ENCODE results near the gene B3GALT6.
A peak's percentile ranks its signal among the peaks of the same experiment; 100 is the strongest.
"Not testable (repeated sequence)": the region's sequence is repeated elsewhere in the genome, so short reads cannot be mapped to it uniquely, and the experiment has no call there.

B3GALT6 gene

DNA sequence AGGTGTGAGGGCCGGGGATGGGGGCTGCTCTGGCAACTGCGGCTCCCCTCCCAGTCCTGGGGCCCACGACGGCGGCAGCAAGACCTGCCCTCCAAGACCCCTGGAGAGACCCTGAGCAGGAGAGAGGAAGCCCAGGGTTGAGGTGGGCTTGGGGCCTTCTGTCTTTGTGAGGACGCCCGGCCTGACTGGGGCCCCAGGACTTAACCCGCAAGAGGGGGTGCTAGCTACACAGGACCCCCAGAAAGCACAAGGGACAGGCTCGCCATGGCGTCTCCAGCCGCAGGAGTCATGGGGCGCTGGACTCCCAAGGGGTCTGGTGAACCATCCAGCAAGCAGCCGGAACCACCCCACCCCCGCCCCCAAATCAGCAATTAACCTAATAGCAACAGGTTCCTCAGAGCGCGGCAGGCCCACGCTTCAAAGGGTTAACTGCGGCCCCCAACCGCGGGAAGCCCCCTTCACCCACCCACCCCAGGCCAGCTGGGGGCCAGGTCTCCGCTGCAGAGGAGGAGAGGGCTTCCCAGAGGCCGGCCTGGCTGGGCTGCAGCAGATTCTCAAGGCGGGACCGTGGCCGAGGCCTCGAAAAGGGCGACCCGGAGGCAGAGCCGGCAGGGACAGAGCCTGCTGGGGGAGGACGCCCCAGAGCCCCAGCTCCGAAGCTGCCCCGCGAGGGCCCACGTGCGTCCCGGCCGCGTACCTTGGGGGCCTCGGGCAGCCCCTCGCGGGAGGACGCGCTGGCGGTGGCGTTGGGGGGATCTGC, 14.0 kb downstream of the B3GALT6 start:
- DNase-seq: no peak

DNA sequence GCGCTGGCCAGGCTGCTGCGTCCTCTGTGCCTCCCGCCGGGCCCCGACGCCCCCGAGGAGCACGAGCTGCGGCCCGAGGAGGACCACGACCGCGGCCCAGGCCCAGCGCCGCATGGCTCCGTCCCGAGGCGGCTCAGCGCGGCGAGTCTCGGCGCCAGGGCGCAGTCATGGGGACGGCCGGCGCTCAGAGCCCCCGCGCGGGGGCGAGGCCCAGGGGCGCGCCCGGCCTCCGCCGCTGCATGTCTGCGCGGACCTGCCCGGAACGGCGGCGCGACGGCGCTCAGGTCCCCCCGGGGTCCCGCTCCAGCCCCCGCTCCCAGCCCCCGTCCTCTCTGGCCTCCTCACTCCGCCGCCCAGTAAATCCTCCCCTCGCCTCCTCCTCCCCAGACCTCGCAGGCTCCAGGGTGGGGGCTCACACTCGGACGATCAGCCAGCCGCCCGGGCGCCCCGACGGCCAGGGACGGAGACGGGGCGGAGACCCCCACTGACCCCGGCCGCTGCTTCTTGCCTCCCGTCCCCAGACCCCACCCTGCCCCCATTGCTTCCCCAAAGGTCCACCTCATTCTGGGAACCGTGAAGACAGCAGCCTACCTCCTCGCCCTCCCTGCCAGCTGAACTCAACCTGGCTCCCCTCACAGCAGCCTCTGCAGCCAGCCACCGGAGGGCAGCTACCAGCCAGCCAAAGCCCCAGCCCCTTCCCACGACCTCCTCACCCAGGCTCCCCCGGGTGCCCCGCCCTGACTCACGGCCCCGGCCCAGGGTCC, 14.7 kb downstream of the B3GALT6 start, which contains the start of gene C1QTNF12:
C1QTNF12 (minus strand) TSS at position 146 of the 764 bp plus-strand sequence; CDS start at position 114, 32 bp downstream.
- no peak for DNase-seq

DNA sequence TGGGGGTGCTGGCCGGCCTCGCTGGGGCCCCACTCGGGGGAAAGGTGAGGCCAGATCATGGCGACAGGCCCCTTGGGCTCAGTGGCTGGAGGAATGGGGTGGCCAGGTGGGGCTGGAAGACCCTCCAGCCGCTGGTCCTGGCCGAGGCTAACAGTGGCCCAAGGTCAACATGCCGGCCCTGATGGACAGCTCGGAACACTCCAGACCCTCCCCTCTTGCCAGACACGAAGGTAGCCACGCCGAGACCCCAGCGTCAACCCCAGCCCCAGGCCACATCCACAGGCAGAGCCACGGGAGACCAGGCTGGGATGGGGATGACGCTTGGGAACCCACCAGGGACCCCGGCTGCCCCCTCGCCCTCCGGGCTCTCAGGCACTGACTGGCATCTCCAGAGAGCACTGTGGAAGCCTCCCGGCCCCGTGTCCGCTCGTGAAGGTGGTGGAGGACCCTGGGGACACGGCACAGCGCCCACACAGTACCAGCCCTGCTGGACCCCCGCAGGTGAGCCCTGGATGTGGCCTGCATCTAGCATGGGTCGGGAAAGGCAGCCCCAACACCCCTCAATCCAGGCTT, 15.4 kb downstream of the B3GALT6 start:
- DNase-seq: no peak

GRCh38 chr1:1248009-1248913, 16.2 kb downstream of the B3GALT6 start:
- not testable (repeated sequence) for DNase-seq

DNA sequence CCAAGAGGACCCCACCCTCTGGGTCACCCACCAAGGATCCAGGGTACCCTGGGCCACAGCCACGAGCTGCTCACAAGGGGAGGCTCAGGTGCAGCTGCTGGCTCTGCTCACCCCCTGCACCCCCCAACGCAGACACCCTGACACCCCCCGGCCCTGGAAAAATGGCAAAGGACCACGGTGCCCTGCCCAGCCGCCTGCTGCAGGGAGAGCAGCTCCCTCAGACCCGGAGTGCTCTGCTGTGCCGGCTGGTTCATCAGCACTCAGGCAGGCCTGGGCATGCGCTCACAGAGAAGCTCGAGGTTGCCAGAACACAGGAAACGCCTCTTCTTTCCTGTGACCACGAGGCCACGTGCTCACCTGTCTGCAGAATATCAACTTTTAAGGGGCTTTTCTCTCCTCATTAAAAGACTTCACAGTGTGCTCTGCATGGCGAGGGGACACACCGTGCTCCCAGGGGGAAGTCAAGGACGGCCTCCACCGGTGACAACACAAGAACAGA, 18.8 kb downstream of the B3GALT6 start:
- peak; percentile 71 to 74 for DNase-seq

- DNase-seq: no peak
Measured at GRCh38 chr1:1253314-1253713, 21.3 kb downstream of the B3GALT6 start.

DNA sequence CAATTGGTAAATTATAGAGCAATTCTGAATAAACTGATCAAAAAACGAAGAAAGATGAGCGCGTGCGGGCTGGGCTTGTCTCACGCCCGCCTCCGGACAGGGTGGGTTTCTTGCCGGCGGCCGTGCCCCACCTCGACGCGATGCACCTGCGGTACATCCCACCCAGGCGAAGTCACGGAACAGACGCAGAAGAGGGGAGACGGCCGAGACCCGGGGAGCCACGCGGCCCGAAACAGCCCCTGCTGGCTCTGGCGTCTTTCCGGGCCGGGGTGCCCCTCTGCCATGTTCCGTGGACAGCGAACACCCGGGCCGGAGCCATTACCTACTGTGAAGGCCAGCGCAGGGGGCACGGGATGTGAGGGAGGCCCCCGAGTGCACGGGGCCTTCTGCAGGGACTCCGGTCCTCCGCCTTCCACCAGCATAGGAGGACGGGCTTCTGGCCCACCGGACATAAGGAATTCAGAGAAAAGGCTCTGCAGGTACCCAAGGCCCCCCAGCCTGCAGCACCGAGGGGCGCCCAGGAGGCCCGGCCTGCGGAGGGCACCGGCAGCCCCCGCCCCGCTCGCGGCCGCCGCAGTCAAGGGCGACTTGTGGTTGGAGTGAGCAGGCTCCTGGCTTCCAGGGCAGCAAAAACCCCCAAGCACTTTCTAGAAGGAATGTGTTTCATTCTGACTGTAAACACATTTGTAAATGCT, 22.1 kb downstream of the B3GALT6 start:
- no peak for DNase-seq

DNA sequence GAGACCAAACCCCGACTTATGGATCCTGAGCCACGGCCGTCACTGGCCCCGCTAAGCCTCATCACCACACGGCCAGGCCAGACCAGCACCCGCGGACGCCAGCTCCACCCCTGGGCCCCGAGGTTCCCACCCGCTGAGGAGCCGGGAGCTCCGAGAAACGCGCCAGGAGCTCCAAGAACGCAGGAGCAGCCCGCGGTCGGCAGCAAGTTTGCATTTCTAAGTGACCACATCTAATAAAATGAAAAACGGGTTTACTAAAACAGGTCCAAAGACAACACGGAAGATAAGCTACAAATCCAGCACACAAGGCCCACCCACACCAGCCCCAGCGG, 22.6 kb downstream of the B3GALT6 start:
- DNase-seq: no peak

- DNase-seq: no peak
Measured at GRCh38 chr1:1255078-1255477, 23.0 kb downstream of the B3GALT6 start.

GRCh38 chr1:1255611-1256010, 23.6 kb downstream of the B3GALT6 start:
- no peak for DNase-seq

- no peak for DNase-seq
Measured at GRCh38 chr1:1256956-1257871, 25.2 kb downstream of the B3GALT6 start.

- DNase-seq: no peak
Measured at GRCh38 chr1:1259119-1259488, 27.1 kb downstream of the B3GALT6 start.

DNA sequence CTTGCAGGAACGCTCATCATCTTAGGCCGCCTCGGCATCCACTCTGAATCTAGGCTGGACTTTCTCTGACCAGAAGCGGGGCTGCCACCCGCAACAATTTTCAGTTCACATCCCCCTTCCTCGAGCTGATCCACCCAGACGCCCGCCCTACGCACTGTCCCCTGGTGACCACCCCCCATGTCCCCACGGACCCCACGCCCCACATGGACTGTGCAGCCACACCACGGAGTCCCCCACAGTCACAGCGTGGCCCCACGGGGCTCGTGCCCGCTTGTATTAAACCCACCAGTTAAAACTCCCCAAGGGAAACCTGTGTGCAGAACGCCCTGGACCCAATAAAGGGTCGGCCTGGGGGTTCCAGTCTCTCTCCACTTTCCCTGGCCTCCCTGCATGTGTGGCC, 27.5 kb downstream of the B3GALT6 start:
- no peak for DNase-seq

DNA sequence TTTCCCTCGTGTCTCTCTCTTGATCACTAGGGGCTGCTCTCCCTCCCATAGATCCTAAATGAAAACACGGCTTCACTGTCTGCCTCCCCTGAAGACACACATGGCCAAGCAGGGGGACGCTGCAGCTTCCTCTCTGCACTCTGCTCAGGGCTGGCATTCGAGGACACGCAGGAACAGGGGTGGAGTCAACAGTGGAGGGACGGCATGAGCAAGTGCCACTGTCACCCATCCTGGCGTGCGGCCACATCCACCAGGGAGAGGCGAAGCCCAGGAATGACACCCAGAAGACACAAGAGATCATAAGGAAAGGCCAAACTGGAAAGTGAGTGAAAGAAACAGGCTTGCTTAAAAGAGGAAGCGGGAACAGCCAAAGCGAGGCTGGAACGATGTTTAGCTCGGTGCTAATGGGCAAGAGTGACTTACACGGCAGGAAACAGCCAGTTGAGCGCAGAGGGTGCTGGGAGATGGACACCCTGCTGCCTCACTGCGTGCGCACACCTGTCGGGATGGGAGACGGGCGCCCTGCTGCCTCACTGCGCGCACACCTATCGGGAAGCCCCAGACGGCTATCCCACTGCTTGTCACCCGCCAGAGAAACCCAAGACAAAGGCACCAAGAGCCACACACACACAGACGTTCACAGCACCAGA, 28.0 kb downstream of the B3GALT6 start:
- DNase-seq: no peak

GRCh38 chr1:1260843-1261560, 29.0 kb downstream of the B3GALT6 start:
- DNase-seq: no peak

DNA sequence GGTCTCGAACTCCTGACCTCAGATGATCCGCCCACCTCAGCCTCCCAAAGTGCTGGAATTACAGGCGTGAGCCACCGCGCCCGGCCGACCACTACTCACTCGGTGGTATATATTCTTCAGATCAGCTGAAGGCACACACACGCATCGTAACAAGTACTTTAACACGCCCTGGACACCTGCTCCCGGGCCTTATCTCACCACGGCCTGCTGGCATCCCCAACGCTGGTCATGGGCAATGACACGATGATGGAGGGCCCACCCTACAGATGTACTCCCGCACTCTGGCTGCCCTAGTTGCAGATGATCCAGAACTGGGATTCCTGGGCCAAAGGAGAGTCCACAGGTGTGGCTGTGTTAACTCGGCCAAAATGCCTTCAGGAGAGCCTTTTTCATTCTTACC, 30.0 kb downstream of the B3GALT6 start:
- DNase-seq: no peak

- DNase-seq: no peak
Measured at GRCh38 chr1:1262758-1263157, 30.7 kb downstream of the B3GALT6 start.

DNA sequence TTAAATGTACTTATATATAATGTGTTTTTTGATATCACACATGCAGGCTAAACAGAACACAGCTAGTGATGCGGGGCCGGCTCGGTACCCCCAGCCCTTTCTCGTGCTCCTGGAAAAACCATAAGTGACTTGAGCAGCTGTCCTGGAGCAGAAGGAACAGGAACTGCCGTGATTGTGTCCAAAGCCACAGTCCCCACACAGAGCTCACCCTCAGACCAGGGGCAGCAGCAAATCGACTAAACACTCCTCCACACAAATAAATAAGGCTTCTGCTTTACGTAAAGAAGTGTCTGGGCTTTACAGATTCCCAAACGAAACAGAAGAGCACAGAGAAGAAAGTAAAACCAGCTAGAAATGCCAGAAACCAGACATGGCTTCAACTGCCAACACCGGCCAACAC, 32.0 kb downstream of the B3GALT6 start:
- no peak for DNase-seq

GRCh38 chr1:1264868-1265272, 32.8 kb downstream of the B3GALT6 start:
- no peak for DNase-seq
